OCI-LY7 (cell line): ENCODE results near the gene OASL. TPM values are rescaled to one million over a fixed set of nuclear protein-coding genes. Genes with fewer than 3 reads are reported as not detected.

Experiments
- BruUV-seq: library from RNA; stranded (reverse); fragments of 400-500 nt; replicated peaks from 2 replicates; lab custom pipeline; 2021; lab: Mats Ljungman, UMichigan
- CTCF ChIA-PET: fragments of 300-600 bp; sonication (Branson Sonifier 250); formaldehyde crosslinking; loops from one replicate; lab custom pipeline; 2022; ENCODE audit warnings: antibody characterized with exemption; ENCODE audit not compliant: unreplicated experiment; lab: Charles Lee
- POLR2A ChIA-PET: fragments of 300-600 bp; sonication (Branson Sonifier 250); formaldehyde crosslinking; loops from one replicate; lab custom pipeline; 2022; ENCODE audit warnings: antibody characterized with exemption; lab: Charles Lee
- DNase-seq: peaks from one replicate; pipeline ENCODE4 v3.0.0-alpha.2; 2015; ENCODE audit warnings: low spot score
- H2AFZ ChIP-seq: fragments of 200-600 bp; sonication (generic), shearing (Covaris generic); 2 replicates; pipeline ENCODE4 v1.6.1; 2014; ENCODE audit warnings: mild to moderate bottlenecking, antibody characterized with exemption, low read length, moderate library complexity
- H3K27ac ChIP-seq: fragments of 200-600 bp; sonication (generic); 2 replicates; pipeline ENCODE4 v1.5.1; 2014; ENCODE audit warnings: mixed run types, low read depth, mild to moderate bottlenecking, moderate library complexity, low read length, inconsistent platforms; ENCODE audit not compliant: poor library complexity, severe bottlenecking
- H3K36me3 ChIP-seq: fragments of 200-600 bp; sonication (generic); 2 replicates; pipeline ENCODE4 v1.6.1; 2014; ENCODE audit warnings: mild to moderate bottlenecking, antibody characterized with exemption, low read length, moderate library complexity, mixed read lengths; ENCODE audit not compliant: insufficient read depth
- H3K4me1 ChIP-seq: fragments of 200-600 bp; sonication (generic); 2 replicates; pipeline ENCODE4 v1.5.1; 2014; ENCODE audit warnings: mild to moderate bottlenecking, low read length; ENCODE audit not compliant: insufficient read depth, poor library complexity, severe bottlenecking
- H3K4me2 ChIP-seq: fragments of 200-600 bp; sonication (generic); 2 replicates; pipeline ENCODE4 v1.6.1; 2014; ENCODE audit warnings: mild to moderate bottlenecking, low read length
- H3K4me3 ChIP-seq: fragments of 200-600 bp; sonication (generic); 2 replicates; pipeline ENCODE4 v1.5.1; 2014; ENCODE audit warnings: mild to moderate bottlenecking, low read depth, low read length; ENCODE audit not compliant: poor library complexity, severe bottlenecking
- H3K79me2 ChIP-seq: fragments of 200-600 bp; sonication (generic); 2 replicates; pipeline ENCODE4 v1.6.1; 2016; ENCODE audit warnings: low read depth, mild to moderate bottlenecking, low read length, moderate library complexity, mixed read lengths; ENCODE audit not compliant: insufficient read depth
- H3K9me2 ChIP-seq: fragments of 200-600 bp; sonication (generic); 2 replicates; pipeline ENCODE4 v1.6.1; 2016; ENCODE audit warnings: mild to moderate bottlenecking, low read length, mixed read lengths; ENCODE audit not compliant: insufficient read depth
- H3K9me3 ChIP-seq: fragments of 200-600 bp; sonication (generic); 2 replicates; pipeline ENCODE4 v1.6.1; 2014; ENCODE audit warnings: mild to moderate bottlenecking, mixed run types, low read length, mixed read lengths
- H4K20me1 ChIP-seq: fragments of 200-600 bp; sonication (generic); 2 replicates; pipeline ENCODE4 v1.6.1; 2014; ENCODE audit warnings: mild to moderate bottlenecking, antibody characterized with exemption, low read length, moderate library complexity, mixed read lengths; ENCODE audit not compliant: insufficient read depth
- EZH2phosphoT487 ChIP-seq: fragments of 200-600 bp; sonication (generic); IDR thresholded peaks from 2 replicates; pipeline ENCODE4 v1.6.1; 2018; ENCODE audit warnings: low read depth, borderline replicate concordance, mild to moderate bottlenecking, mixed run types, antibody characterized with exemption, low read length, moderate library complexity, mixed read lengths
- intact Hi-C: fragments of 100-400 bp; cut with micrococcal nuclease; formaldehyde crosslinking; loops from one replicate; pipeline ENCODE4 v1.10.0; 2022; ENCODE audit not compliant: unreplicated experiment
- small RNA-seq: library from RNA; depleted of rRNA; stranded (forward); fragments of <200 nt; gene quantifications from one replicate; pipeline ENCODE3, GENCODE V24; 2014
- total RNA-seq, 2 experiments: library from RNA; depleted of rRNA in 1 of 2; stranded (reverse); fragments of >200 nt in 1 of 2; shearing (Covaris generic) in 1 of 2; gene quantifications; 2 replicates each; pipeline ENCODE4 v1.2.3, GENCODE V29; 2014 to 2022
- TF ChIP-seq, protein P1 (sequence below): fragments of 200-600 bp; sonication (generic); conservative IDR thresholded peaks from 2 replicates; pipeline ENCODE4 v1.5.1; 2014; ENCODE audit warnings: mild to moderate bottlenecking, antibody characterized with exemption, low read length, moderate library complexity, mixed read lengths

OASL gene
- total RNA-seq, 2 experiments from 2014 or later: 0.09 to 0.25 TPM

DNA sequence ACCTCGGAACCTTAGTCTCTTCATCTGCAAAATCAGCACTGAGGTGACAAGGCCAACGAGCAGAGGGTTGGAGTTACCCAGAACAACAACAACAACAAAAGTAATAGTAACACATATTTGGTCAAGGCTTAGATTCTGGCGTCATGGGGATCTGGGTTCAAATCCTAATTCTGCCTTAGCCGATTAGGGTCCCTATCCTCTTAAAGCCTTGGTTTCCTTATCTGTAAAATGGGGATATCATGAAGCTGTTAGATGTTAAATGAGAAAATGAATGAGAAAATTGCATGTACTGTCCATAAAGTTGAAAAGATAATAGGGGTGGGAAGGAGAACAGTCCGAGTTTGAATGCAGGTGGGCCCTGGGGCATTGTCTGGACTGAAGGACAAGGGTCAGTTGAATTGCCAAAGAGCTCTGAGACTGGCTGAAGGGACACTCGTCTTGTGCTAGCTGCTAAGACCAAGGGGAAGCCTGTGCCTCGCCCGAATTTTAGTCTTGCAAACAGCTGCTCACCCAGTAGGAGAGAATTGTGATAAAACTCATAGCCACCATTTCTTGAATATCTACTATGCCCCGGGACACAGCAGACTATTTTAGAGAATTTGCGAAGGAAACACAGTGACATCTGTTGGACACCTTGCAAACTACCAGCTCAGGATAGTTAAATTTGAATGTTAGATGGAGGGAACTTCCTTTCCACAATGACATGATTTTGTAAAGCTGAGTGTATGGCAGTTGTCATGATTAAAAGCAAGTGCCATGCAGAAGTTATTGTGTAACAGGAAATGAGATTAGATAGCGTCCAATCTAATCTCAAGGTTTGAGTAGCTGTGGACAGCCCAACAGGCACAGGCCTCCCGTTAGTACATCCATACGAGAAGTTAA is 67.5 kb downstream of the OASL start:
- TF ChIP-seq, protein P1, sequence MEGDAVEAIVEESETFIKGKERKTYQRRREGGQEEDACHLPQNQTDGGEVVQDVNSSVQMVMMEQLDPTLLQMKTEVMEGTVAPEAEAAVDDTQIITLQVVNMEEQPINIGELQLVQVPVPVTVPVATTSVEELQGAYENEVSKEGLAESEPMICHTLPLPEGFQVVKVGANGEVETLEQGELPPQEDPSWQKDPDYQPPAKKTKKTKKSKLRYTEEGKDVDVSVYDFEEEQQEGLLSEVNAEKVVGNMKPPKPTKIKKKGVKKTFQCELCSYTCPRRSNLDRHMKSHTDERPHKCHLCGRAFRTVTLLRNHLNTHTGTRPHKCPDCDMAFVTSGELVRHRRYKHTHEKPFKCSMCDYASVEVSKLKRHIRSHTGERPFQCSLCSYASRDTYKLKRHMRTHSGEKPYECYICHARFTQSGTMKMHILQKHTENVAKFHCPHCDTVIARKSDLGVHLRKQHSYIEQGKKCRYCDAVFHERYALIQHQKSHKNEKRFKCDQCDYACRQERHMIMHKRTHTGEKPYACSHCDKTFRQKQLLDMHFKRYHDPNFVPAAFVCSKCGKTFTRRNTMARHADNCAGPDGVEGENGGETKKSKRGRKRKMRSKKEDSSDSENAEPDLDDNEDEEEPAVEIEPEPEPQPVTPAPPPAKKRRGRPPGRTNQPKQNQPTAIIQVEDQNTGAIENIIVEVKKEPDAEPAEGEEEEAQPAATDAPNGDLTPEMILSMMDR: peak; percentile 95
- no peak for TF ChIP-seq EZH2phosphoT487
- Histone ChIP-seq H4K20me1 (no peaks in the 10 kb centered on the region), H3K36me3 (no peaks in the 10 kb centered on the region), H3K79me2 (no peaks in the 10 kb centered on the region), H3K27ac (no peak overlapping the region), H3K9me3 (no peaks in the 10 kb centered on the region), H3K9me2 (no peaks in the 10 kb centered on the region), H3K4me2 (no peak overlapping the region), H2AFZ (peak overlapping the region; percentile 54; the same call in 1 of the 2 replicates), H3K4me1 (peaks cover 7% of the 10 kb centered on the region), H3K4me3 (no peak overlapping the region)
- ChIA-PET POLR2A (interaction anchor here (0.7 to 2.0 kb wide), 6 partner anchors 11 to 391 kb away, joined by 4 to 5 read pairs (median 4); partner anchors contain the start of gene POP5), CTCF (interaction anchor here (0.6 to 1.6 kb wide), 6 partner anchors 9 to 412 kb away, joined by 3 to 7 read pairs (median 4); partner anchors contain the start of genes MLEC and POP5)
- DNase-seq: peak; percentile 83
- BruUV-seq: no TSS peak
- intact Hi-C loops: loop anchor here (1.0 to 5.0 kb wide), 7 partner anchors 115 to 389 kb away; partner anchors contain the start of genes ACADS and MLEC

DNA sequence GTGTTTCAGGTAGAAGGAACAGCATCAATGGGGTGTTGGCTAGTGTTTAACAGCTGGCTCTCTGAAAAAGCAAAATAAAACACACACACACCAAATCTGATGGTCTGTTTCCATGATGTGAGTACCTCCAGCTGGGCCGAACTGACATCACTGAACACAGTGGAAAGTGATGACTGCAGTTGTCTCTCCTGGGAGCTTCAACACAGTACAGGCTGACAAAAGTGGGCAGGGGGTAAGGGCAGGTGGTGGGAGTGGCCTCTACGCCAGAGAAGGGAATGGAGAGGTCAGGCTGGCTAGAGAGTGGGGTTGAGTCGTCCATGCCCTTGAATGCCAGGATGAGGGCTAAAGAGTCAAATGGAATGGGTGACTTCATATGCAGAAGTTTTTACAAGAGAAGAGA is 68.7 kb downstream of the OASL start:
- no peak for DNase-seq
- Histone ChIP-seq H4K20me1 (no peaks in the 10 kb centered on the region), H3K4me2 (no peak overlapping the region), H3K79me2 (no peaks in the 10 kb centered on the region), H3K4me3 (no peak overlapping the region), H3K9me2 (no peaks in the 10 kb centered on the region), H3K36me3 (no peaks in the 10 kb centered on the region), H2AFZ (no peak overlapping the region), H3K27ac (no peak overlapping the region), H3K9me3 (no peaks in the 10 kb centered on the region), H3K4me1 (peaks cover 7% of the 10 kb centered on the region)
- TF ChIP-seq, protein P1: no peak
- TF ChIP-seq EZH2phosphoT487: no peak
- ChIA-PET POLR2A (interaction anchor here (0.6 kb wide), 2 partner anchors 23 to 105 kb away, joined by 3 to 8 read pairs; no protein-coding TSS in a partner anchor), CTCF (no interaction called here)
- BruUV-seq: no TSS peak
- intact Hi-C loops: loop anchor here (2.0 to 5.0 kb wide), 4 partner anchors 114 to 388 kb away; partner anchors contain the start of gene ACADS

Small RNA genes within 50 kb of the gene (small RNA-seq; reads per million reads assigned to genes)
- not detected for gene AC079602.2

Other genes with a start within 250 kb of the OASL start
- 5.5 and 8.6 TPM in 2 replicates for gene SPPL3, start 134.9 kb downstream of the OASL start, total RNA-seq (2014; rRNA removed; shearing (Covaris generic))
- gene SPPL3, start 134.9 kb downstream of the OASL start, total RNA-seq (2022): 36.6 and 42.0 TPM in 2 replicates
- not detected in 2 replicates for gene HNF1A, start 60.7 kb downstream of the OASL start, total RNA-seq (2014; rRNA removed; shearing (Covaris generic))
- not detected in 2 replicates for gene HNF1A, start 60.7 kb downstream of the OASL start, total RNA-seq (2022)
- gene C12orf43, start 22.8 kb downstream of the OASL start, total RNA-seq (2014; rRNA removed; shearing (Covaris generic)): 24.7 and 30.0 TPM in 2 replicates
- gene C12orf43, start 22.8 kb downstream of the OASL start, total RNA-seq (2022): 18.0 and 21.4 TPM in 2 replicates
- gene P2RX7, start 93.6 kb upstream of the OASL start, total RNA-seq (2014; rRNA removed; shearing (Covaris generic)): 0.13 and 0.33 TPM in 2 replicates
- gene P2RX7, start 93.6 kb upstream of the OASL start, total RNA-seq (2022): 0.26 and 0.48 TPM in 2 replicates
- 10.8 and 11.3 TPM in 2 replicates for gene P2RX4, start 170.9 kb upstream of the OASL start, total RNA-seq (2014; rRNA removed; shearing (Covaris generic))
- 17.5 and 17.7 TPM in 2 replicates for gene P2RX4, start 170.9 kb upstream of the OASL start, total RNA-seq (2022)